WTC11 (cell line): ENCODE data around the gene ZNF710. TPM values are rescaled to one million over a fixed set of nuclear protein-coding genes. Genes with fewer than 3 reads are reported as not detected.

Experiments
- ATAC-seq: fragments of 200-7000 bp; cut with Tn5 transposase; 2 replicates; pipeline ENCODE4 v1.10.0; 2021; ENCODE audit warnings: mild to moderate bottlenecking, moderate library complexity
- CTCF ChIA-PET: fragments of 300-600 bp; sonication (Branson Sonifier 250); formaldehyde crosslinking; loops from one replicate; lab custom pipeline; 2021; ENCODE audit warnings: antibody characterized with exemption; lab: Charles Lee
- POLR2A ChIA-PET: fragments of 350-600 bp; sonication (Branson Sonifier 250); formaldehyde crosslinking; loops from one replicate; lab custom pipeline; 2021; ENCODE audit warnings: antibody characterized with exemption; lab: Charles Lee
- DNase-seq: peaks from one replicate; pipeline ENCODE4 v3.0.0; 2021; ENCODE audit warnings: low spot score
- H3K27ac Mint-ChIP-seq: 2 replicates; pipeline ENCODE4 v1.8.0; 2021; ENCODE audit warnings: mixed read lengths
- H3K27me3 Mint-ChIP-seq: 2 replicates; pipeline ENCODE4 v1.8.0; 2021; ENCODE audit warnings: low read depth, mild to moderate bottlenecking, moderate library complexity, mixed read lengths
- H3K36me3 Mint-ChIP-seq: 2 replicates; pipeline ENCODE4 v1.8.0; 2021; ENCODE audit warnings: mixed read lengths
- H3K4me1 Mint-ChIP-seq: 2 replicates; pipeline ENCODE4 v1.8.0; 2022; ENCODE audit warnings: mixed read lengths
- H3K4me3 Mint-ChIP-seq: 2 replicates; pipeline ENCODE4 v1.8.0; 2021; ENCODE audit warnings: mild to moderate bottlenecking, moderate library complexity, mixed read lengths
- H3K9me3 Mint-ChIP-seq: 2 replicates; pipeline ENCODE4 v1.8.0; 2021; ENCODE audit warnings: mixed read lengths
- CREM ChIP-seq: sonication (generic); formaldehyde crosslinking; IDR thresholded peaks from 2 replicates; pipeline ENCODE4 v1.8.1; 2022; ENCODE audit warnings: mild to moderate bottlenecking, missing genetic modification reagents, moderate library complexity
- ESRRA ChIP-seq: sonication (generic); formaldehyde crosslinking; IDR thresholded peaks from 2 replicates; pipeline ENCODE4 v1.8.1; 2022; ENCODE audit warnings: mild to moderate bottlenecking, missing genetic modification reagents, borderline replicate concordance
- FOXK1 ChIP-seq: sonication (generic); formaldehyde crosslinking; IDR thresholded peaks from 2 replicates; pipeline ENCODE4 v1.8.0; 2022; ENCODE audit warnings: mild to moderate bottlenecking, moderate library complexity, missing genetic modification reagents
- GTF2I ChIP-seq: fragments of 250-450 bp; sonication (Bioruptor Pico); conservative IDR thresholded peaks from 2 replicates; pipeline ENCODE4 v1.4.0; 2021; ENCODE audit warnings: mild to moderate bottlenecking
- IRF2 ChIP-seq: sonication (generic); formaldehyde crosslinking; IDR thresholded peaks from 2 replicates; pipeline ENCODE4 v1.8.0; 2022; ENCODE audit warnings: low read depth, missing genetic modification reagents, borderline replicate concordance
- JAZF1 ChIP-seq: fragments of 250-450 bp; sonication (Bioruptor Pico); IDR thresholded peaks from 2 replicates; pipeline ENCODE4 v1.9.0; 2021; ENCODE audit warnings: moderate library complexity, mild to moderate bottlenecking, inconsistent platforms
- NFATC4 ChIP-seq: fragments of 250-450 bp; sonication (Bioruptor Pico); IDR thresholded peaks from 2 replicates; pipeline ENCODE4 v1.9.0; 2021; ENCODE audit warnings: mild to moderate bottlenecking
- PRRX2 ChIP-seq: fragments of 250-450 bp; sonication (Bioruptor Pico); IDR thresholded peaks from 2 replicates; pipeline ENCODE4 v1.8.0; 2021; ENCODE audit warnings: mild to moderate bottlenecking
- SP1 ChIP-seq: sonication (generic); formaldehyde crosslinking; conservative IDR thresholded peaks from 2 replicates; pipeline ENCODE4 v1.8.1; 2022; ENCODE audit warnings: missing genetic modification reagents
- ZNF138 ChIP-seq: sonication (generic); formaldehyde crosslinking; conservative IDR thresholded peaks from 2 replicates; pipeline ENCODE4 v1.8.1; 2022; ENCODE audit warnings: mild to moderate bottlenecking, moderate library complexity, missing genetic modification reagents
- ZNF219 ChIP-seq: sonication (generic); formaldehyde crosslinking; IDR thresholded peaks from 2 replicates; pipeline ENCODE4 v1.8.0; 2023; ENCODE audit warnings: missing genetic modification reagents, mild to moderate bottlenecking, borderline replicate concordance
- ZNF423 ChIP-seq: fragments of 250-450 bp; sonication (Bioruptor Pico); IDR thresholded peaks from 2 replicates; pipeline ENCODE4 v2.1.2; 2022; ENCODE audit warnings: mild to moderate bottlenecking, moderate library complexity
- ZNF671 ChIP-seq: fragments of 250-450 bp; sonication (Bioruptor Pico); IDR thresholded peaks from 2 replicates; pipeline ENCODE4 v1.8.0; 2021; ENCODE audit warnings: mild to moderate bottlenecking
- total RNA-seq: library from RNA; stranded (reverse); gene quantifications from 3 replicates; pipeline ENCODE4 v1.2.3, GENCODE V29; 2021
- TF ChIP-seq, protein P1 (sequence below): sonication (generic); formaldehyde crosslinking; conservative IDR thresholded peaks from 2 replicates; pipeline ENCODE4 v1.8.1; 2022; ENCODE audit warnings: mild to moderate bottlenecking, missing genetic modification reagents
- TF ChIP-seq, protein P2 (sequence below): fragments of 250-450 bp; sonication (Bioruptor Pico); IDR thresholded peaks from 2 replicates; pipeline ENCODE4 v1.8.0; 2021; ENCODE audit warnings: mild to moderate bottlenecking
- TF ChIP-seq, protein P3 (sequence below): sonication (generic); formaldehyde crosslinking; IDR thresholded peaks from 2 replicates; pipeline ENCODE4 v1.8.0; 2022; ENCODE audit warnings: mild to moderate bottlenecking, missing genetic modification reagents
- TF ChIP-seq, protein P4 (sequence below): sonication (generic); formaldehyde crosslinking; IDR thresholded peaks from 2 replicates; pipeline ENCODE4 v1.8.1; 2023; ENCODE audit warnings: mild to moderate bottlenecking, moderate library complexity, missing genetic modification reagents
- TF ChIP-seq, protein P5 (sequence below): sonication (generic); formaldehyde crosslinking; IDR thresholded peaks from 2 replicates; pipeline ENCODE4 v1.8.1; 2023; ENCODE audit warnings: mild to moderate bottlenecking, missing genetic modification reagents, moderate library complexity
- TF ChIP-seq, protein P6 (sequence below): fragments of 250-450 bp; sonication (Bioruptor Pico); IDR thresholded peaks from 2 replicates; pipeline ENCODE4 v2.1.2; 2022; ENCODE audit warnings: mild to moderate bottlenecking, moderate library complexity

ZNF710 gene
- total RNA-seq, 1 experiment from 2014 or later, result 25.9 TPM

DNA sequence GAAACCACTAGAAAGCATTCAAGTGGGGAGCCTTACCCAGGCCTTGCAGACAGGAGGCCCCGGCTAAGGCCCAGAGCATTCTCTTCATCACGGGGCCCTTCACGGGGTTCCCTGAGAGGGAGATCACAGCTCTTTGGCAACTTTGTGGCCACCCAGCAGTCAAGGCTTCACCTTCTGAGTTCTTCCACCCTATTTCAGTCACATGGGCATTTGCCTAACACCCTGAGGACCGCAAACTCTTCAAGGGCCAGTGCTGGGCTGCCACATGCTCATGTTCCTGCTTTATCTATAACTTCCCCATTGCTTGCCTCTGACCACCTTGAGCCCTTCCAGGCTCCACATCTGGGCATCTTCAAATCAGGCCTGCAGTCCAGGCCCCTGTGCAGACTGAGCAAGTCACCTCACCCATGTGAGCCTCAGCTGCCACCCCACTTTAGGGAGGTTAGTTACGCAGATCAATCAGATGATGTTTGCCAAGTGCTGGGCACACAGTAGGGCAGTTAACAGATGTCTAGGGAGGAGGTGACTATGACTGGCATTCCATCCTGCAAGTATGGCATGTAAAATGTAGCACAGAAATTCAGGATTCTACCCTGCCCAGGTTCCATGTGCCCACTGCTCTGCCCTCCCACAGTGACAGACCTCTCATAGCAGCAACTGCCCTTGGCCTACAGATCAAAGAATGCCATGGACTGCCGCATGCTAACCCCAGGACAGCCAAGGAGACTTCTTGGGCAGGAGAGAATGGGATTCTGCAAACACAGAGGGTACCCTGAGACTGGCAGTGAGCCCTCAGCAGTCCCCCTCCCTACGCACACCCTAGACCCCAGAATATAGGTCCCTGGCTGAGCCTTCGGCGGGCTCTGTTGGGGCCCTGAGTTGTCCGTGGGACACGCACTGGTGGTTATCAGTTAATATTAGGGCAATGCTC, 37.6 kb upstream of the ZNF710 start (continued):
- TF ChIP-seq, protein P1, sequence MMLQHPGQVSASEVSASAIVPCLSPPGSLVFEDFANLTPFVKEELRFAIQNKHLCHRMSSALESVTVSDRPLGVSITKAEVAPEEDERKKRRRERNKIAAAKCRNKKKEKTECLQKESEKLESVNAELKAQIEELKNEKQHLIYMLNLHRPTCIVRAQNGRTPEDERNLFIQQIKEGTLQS, result no peak
- TF ChIP-seq CREM, result no peak
- no peak for TF ChIP-seq ZNF671 (CRISPR knock-in tag)
- no peak for TF ChIP-seq ESRRA

DNA sequence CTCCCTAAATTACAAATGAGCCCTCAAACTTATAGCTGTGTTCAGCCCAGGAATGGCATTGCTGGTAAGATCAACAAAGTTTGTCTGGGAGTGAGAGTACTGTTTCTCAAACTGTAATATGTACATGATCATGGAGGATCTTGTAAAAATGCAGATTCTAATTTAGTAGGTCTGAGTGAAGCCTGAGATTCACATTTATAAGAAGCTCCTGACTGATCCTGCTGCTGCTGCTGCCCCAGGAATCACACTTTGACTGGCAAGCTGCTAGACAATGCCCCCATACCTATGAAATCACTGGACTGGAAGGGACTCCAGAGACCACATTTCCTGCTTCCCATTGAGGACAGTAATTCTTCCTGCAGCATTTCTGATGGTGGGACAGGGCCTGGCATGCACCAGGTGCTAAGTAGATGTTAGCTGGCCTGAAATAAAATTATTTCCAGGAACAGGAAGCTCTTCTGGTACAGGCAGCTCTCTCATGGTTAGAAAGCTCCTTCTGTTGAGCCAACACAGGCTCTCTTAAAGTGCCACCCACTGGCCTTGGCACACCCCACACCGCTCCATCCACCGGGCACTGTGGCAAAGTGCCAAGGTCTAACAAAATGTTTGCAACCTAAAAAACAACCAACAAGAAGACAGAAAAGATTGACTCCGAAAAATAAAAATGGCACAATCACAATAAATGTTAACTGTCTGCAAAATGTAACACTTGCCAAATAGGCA, 36.7 kb upstream of the ZNF710 start:
- Mint-ChIP-seq H3K27ac (no peak overlapping the region), H3K4me1 (no peaks in the 10 kb centered on the region), H3K9me3 (no peaks in the 10 kb centered on the region), H3K36me3 (no peaks in the 10 kb centered on the region), H3K4me3 (no peak overlapping the region), H3K27me3 (no peaks in the 10 kb centered on the region)
- ChIA-PET CTCF (no interaction called here), POLR2A (no interaction called here)
- ATAC-seq (no peak), DNase-seq (no peak)
- TF ChIP-seq ZNF138 (CRISPR knock-in tag) (no peak), IRF2 (CRISPR knock-in tag) (no peak), ZNF219 (no peak), FOXK1 (CRISPR knock-in tag) (no peak), ESRRA (no peak), NFATC4 (no peak), CREM (no peak), ZNF423 (no peak), GTF2I (CRISPR knock-in tag) (no peak), JAZF1 (CRISPR knock-in tag) (no peak), SP1 (no peak), PRRX2 (CRISPR knock-in tag) (no peak)
- TF ChIP-seq, protein P2, sequence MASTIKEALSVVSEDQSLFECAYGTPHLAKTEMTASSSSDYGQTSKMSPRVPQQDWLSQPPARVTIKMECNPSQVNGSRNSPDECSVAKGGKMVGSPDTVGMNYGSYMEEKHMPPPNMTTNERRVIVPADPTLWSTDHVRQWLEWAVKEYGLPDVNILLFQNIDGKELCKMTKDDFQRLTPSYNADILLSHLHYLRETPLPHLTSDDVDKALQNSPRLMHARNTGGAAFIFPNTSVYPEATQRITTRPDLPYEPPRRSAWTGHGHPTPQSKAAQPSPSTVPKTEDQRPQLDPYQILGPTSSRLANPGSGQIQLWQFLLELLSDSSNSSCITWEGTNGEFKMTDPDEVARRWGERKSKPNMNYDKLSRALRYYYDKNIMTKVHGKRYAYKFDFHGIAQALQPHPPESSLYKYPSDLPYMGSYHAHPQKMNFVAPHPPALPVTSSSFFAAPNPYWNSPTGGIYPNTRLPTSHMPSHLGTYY (CRISPR knock-in tag), result no peak
- TF ChIP-seq, protein P1, result no peak
- TF ChIP-seq, protein P3, sequence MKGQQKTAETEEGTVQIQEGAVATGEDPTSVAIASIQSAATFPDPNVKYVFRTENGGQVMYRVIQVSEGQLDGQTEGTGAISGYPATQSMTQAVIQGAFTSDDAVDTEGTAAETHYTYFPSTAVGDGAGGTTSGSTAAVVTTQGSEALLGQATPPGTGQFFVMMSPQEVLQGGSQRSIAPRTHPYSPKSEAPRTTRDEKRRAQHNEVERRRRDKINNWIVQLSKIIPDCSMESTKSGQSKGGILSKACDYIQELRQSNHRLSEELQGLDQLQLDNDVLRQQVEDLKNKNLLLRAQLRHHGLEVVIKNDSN (CRISPR knock-in tag), result no peak
- TF ChIP-seq, protein P4, sequence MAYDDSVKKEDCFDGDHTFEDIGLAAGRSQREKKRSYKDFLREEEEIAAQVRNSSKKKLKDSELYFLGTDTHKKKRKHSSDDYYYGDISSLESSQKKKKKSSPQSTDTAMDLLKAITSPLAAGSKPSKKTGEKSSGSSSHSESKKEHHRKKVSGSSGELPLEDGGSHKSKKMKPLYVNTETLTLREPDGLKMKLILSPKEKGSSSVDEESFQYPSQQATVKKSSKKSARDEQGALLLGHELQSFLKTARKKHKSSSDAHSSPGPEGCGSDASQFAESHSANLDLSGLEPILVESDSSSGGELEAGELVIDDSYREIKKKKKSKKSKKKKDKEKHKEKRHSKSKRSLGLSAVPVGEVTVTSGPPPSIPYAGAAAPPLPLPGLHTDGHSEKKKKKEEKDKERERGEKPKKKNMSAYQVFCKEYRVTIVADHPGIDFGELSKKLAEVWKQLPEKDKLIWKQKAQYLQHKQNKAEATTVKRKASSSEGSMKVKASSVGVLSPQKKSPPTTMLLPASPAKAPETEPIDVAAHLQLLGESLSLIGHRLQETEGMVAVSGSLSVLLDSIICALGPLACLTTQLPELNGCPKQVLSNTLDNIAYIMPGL (CRISPR knock-in tag), result no peak
- TF ChIP-seq, protein P5, sequence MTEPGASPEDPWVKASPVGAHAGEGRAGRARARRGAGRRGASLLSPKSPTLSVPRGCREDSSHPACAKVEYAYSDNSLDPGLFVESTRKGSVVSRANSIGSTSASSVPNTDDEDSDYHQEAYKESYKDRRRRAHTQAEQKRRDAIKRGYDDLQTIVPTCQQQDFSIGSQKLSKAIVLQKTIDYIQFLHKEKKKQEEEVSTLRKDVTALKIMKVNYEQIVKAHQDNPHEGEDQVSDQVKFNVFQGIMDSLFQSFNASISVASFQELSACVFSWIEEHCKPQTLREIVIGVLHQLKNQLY (CRISPR knock-in tag), result no peak
- TF ChIP-seq, protein P6, sequence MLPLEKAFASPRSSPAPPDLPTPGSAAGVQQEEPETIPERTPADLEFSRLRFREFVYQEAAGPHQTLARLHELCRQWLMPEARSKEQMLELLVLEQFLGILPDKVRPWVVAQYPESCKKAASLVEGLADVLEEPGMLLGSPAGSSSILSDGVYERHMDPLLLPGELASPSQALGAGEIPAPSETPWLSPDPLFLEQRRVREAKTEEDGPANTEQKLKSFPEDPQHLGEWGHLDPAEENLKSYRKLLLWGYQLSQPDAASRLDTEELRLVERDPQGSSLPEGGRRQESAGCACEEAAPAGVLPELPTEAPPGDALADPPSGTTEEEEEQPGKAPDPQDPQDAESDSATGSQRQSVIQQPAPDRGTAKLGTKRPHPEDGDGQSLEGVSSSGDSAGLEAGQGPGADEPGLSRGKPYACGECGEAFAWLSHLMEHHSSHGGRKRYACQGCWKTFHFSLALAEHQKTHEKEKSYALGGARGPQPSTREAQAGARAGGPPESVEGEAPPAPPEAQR (CRISPR knock-in tag), result no peak
- TF ChIP-seq, all 79 proteins: peak for 0
